NCI-H1092 (cell line): Measurements from ENCODE around the gene RAPGEF2.

Source experiments
- DNase-seq: peaks from one replicate; lab custom pipeline; 2025; lab: John Stamatoyannopoulos, UW

Gene RAPGEF2

GRCh38 chr4:159280442-159281172 lies 177.7 kb downstream of the RAPGEF2 start:
- no peak for DNase-seq

- DNase-seq: no peak
Measured at GRCh38 chr4:159281771-159282170, 178.9 kb downstream of the RAPGEF2 start.

GRCh38 chr4:159282329-159282728 lies 179.4 kb downstream of the RAPGEF2 start:
- DNase-seq: no peak

GRCh38 chr4:159282944-159283343 lies 180.1 kb downstream of the RAPGEF2 start:
- no peak for DNase-seq

GRCh38 chr4:159283696-159284095 lies 180.8 kb downstream of the RAPGEF2 start:
- DNase-seq: no peak

- DNase-seq: no peak
Measured at GRCh38 chr4:159284113-159284512, 181.2 kb downstream of the RAPGEF2 start.

GRCh38 chr4:159284733-159285132 lies 181.9 kb downstream of the RAPGEF2 start:
- DNase-seq: no peak

GRCh38 chr4:159287767-159288166 lies 184.9 kb downstream of the RAPGEF2 start:
- DNase-seq: no peak

- DNase-seq: no peak
Measured at GRCh38 chr4:159289682-159290081, 186.8 kb downstream of the RAPGEF2 start.

GRCh38 chr4:159290321-159291030 lies 187.6 kb downstream of the RAPGEF2 start:
- DNase-seq: no peak

GRCh38 chr4:159291176-159291575 lies 188.3 kb downstream of the RAPGEF2 start:
- no peak for DNase-seq

- DNase-seq: no peak
Measured at GRCh38 chr4:159292137-159292896, 189.4 kb downstream of the RAPGEF2 start.

- no peak for DNase-seq
Measured at GRCh38 chr4:159293811-159294515, 191.1 kb downstream of the RAPGEF2 start.

GRCh38 chr4:159296061-159296460 lies 193.2 kb downstream of the RAPGEF2 start:
- DNase-seq: no peak

- DNase-seq: no peak
Measured at GRCh38 chr4:159297091-159297490, 194.2 kb downstream of the RAPGEF2 start.

- DNase-seq: no peak
Measured at GRCh38 chr4:159298502-159298901, 195.6 kb downstream of the RAPGEF2 start.

GRCh38 chr4:159303435-159303834 lies 200.6 kb downstream of the RAPGEF2 start:
- DNase-seq: no peak

GRCh38 chr4:159305129-159305528 lies 202.2 kb downstream of the RAPGEF2 start:
- no peak for DNase-seq

- no peak for DNase-seq
Measured at GRCh38 chr4:159307929-159308328, 205.1 kb downstream of the RAPGEF2 start.

- DNase-seq: no peak
Measured at GRCh38 chr4:159308566-159309340, 205.9 kb downstream of the RAPGEF2 start.

GRCh38 chr4:159312236-159312635 lies 209.4 kb downstream of the RAPGEF2 start:
- no peak for DNase-seq
